Activated T-cell treated with anti-CD3 and anti-CD28 coated beads for 1 hour (primary cell): ENCODE results near the gene SCYGR4.

ENCODE experiments used
- DNase-seq: peaks from one replicate; pipeline ENCODE4 v3.0.0-alpha.2; 2020; ENCODE audit warnings: low read depth

Gene SCYGR4

DNA sequence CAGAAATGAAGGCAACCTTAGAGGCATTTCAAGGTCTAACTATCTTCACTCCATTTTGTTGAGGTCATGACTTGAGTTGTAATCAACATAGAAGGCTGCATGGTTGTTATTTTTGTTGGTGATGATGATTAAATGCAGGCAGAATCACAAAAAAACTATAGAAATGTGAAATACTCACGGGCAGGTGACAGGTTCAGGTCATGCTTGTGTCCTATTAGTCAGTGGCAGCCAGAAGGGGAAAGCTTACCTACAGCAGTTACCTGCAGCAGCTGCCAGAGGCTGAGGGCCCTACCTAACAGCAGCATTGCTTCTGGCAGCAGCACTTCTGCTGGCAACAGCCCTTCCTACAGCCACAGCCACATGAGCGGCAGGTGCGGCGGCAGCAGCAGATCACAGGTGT lies 3.1 kb upstream of the SCYGR4 start:
- DNase-seq = no peak

GRCh38 chr2:227614740-227615139 lies 2.6 kb upstream of the SCYGR4 start, which contains the start of gene SCYGR3:
Gene SCYGR3, minus strand, starts transcription at chr2:227614840. Its CDS starts 0 bp downstream, at chr2:227614840.
- no peak for DNase-seq

GRCh38 chr2:227615181-227615580 lies 2.1 kb upstream of the SCYGR4 start:
- no peak for DNase-seq

DNA sequence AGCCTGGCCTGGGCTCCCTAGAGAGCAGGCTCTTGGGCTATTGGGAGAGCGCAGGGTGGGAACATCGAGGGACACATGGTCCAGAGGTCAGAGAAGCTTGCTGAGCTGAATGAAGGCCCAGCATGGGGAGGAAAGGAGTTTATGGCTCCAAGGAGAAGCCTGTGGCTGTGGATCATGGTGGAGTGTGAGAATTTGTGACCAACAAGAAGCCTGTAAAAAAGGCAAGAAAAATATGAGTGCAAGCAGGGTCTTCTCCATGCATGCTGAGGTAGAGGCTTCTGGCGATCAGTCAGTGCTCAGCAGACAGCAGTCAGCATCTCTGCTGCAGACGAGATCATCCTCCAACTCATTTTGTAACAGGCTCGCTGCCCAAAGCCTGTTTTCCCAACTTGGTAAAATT lies 1.4 kb upstream of the SCYGR4 start:
- no peak for DNase-seq

GRCh38 chr2:227616631-227617030 lies 667 bp upstream of the SCYGR4 start:
- no peak for DNase-seq

- no peak for DNase-seq
Measured at GRCh38 chr2:227623226-227623625, 5.9 kb downstream of the SCYGR4 start.

DNA sequence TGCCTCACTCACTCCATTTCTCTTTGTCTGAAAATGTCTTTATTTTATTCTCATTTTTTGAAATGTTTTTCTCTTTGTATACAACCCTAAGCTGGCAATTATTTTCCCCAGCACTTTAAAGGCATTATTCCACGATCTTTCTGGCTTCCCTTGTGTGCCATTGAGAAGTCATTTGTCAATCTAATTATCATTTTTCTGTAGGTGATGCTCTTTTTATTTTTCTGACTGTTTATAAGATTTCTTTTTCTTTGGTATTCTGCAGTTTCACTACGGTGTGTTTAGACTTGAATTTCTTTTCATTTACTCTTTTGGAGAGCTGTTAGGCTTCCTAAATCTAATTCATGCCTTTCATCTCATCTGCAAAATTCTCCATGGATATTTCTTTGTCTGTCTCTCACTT lies 8.1 kb downstream of the SCYGR4 start:
- DNase-seq = no peak

GRCh38 chr2:227626580-227627151 lies 9.4 kb downstream of the SCYGR4 start:
- DNase-seq = no peak

DNA sequence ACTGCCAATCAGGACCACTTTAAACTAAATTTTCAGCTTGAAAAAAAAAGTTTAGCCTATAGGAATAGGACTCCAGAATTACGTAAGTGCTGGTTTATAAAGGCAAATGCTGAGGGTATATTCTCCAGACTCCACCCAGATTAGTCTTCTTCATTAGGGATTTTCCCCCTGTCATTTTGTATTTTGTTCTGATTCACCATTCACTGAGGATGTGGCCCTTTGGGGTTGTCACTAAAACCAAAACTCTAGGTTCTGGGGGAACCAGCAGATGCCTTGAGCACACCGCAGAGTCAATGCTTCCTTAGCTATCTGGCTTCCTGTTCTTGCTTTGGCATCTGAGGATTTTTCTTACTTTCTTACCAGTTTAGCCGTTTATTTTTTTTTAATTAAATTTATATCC lies 10.5 kb downstream of the SCYGR4 start:
- DNase-seq = no peak

DNA sequence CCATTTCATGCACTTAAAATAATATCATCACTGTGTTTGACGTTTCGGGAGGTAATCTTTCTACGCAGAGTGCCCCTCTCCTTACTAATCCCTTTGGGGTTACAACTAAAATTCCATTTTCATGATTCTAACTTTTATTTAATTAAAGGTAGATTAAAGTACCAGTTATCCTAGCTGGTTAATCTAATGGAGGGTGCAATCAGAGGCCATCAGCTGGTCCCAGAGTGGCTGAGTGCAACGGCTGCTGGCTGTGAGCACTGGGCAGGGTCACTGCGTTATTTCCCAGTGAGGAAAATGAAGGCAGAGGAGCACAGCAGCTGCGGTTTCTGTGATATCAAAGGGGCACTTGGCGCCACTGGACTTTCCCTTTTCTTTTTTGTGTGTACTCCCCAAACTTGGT lies 12.1 kb downstream of the SCYGR4 start:
- no peak for DNase-seq

DNA sequence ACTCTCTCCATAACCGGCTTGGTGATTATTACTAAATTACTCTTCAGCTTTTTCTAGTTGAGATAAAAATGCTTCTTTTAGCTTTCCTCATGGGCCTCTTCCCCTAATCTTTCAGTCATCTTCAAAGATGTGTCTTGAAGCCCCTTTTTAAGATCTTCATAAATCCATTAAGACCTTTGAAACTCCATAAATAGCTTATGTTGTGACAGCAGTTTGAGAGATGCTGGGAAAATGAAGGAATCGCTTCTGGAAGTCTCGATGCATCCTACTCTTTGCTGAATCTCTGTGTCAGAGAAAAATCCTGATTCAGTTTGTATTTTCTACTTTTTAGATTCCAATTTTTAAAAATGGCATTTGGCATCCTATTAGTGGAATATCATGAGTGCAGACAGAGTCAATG lies 13.0 kb downstream of the SCYGR4 start:
- DNase-seq = no peak

GRCh38 chr2:227632827-227633226 lies 15.5 kb downstream of the SCYGR4 start:
- no peak for DNase-seq

- DNase-seq = no peak
Measured at GRCh38 chr2:227634201-227634600, 16.9 kb downstream of the SCYGR4 start.

DNA sequence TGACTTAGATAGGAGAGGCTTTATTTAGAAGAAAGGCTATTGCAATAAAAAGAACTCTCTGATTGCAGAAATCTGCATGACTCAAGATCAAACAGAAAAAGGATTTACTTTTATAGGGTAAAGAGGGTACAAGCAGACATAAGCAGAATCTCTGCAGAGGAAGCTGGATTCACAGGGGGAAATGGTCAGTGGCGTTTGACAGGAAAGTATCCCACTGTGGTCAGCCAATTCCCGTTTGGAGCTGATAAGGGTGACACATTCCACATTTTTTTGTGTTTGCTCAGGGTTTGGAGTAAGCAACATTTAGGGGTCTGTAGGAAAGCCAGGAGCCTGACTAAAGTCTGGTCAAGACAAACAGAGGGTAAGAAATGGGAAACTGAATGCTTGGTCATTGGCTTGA lies 25.4 kb downstream of the SCYGR4 start:
- no peak for DNase-seq

DNA sequence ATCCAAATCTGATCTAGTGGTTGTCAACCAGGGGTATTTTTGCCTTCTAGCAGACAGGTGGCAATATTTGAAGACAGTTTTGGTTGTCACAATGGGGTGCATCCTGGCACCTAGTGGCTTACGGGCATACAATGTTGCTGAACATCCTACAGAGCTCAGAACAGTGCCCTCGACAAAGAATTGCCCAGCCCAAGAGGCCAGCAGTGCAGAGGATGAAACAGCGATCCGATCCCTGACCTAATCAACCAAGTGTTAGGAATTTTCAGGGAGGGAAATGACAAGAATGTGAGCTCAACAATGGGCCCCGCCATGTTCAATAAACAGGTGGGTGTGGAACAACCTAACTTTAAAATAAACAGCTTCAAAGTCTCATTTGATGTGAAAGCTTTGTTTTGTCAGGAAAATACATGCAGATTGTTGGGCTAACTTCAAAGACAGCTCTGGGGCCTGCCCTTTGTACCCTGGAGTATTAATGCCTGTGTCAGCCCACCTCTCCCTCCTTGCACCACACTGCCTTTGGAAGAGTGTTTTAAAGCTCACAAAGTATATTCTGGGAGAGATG lies 26.8 kb downstream of the SCYGR4 start:
- DNase-seq = no peak

DNA sequence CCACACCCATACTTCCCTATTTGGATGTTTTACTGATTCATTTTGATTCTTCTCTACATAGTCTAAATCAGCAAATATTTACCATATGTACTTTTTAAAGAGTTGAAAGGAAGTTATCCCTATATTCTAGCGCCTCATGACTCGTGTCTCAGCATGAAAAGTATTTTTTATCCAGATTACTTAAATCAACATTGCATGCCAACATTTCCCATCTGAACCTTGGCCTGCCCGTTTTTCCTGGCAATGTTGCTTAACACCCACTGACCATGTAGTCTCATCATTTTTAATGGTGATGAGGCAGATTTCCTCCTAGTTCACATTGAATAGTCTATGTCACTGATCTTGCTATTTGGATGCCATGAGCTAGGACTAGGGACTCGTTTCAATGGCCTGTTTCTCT lies 36.1 kb downstream of the SCYGR4 start:
- DNase-seq = no peak

GRCh38 chr2:227654426-227654825 lies 37.1 kb downstream of the SCYGR4 start:
- DNase-seq = no peak

- DNase-seq = no peak
Measured at GRCh38 chr2:227655454-227655853, 38.2 kb downstream of the SCYGR4 start.

DNA sequence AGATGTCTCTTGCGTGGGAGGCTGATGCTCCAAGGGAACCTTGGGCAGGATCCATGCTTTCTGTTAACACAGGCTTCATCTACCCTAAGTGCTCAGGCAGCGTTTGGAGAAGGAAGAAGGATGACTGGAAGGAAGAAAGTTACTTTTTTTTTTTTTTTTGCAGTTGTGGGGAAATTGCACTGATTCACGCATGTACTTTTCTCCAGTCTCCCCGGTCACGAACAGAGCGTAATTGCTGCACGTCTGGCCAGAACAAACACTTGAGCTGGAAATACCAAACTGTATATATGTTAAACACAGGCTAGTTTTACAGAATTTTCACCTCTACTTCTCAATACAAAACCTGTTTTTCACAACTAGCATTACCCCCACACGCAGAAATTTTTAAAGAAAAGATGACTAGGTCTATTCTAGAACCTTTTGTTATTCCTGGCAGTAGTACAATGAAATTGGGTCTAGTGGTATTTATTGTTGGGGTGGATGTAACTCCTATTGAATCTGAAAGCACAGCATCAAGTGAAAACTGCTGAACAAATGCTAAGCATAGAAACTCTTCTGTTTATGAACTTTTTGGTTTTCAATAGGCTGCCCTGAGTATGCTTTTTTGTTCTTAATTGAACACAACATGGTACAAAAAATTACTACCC lies 40.0 kb downstream of the SCYGR4 start:
- DNase-seq = no peak

GRCh38 chr2:227661025-227661649 lies 43.8 kb downstream of the SCYGR4 start:
- DNase-seq = no peak

- DNase-seq = no peak
Measured at GRCh38 chr2:227661827-227662226, 44.5 kb downstream of the SCYGR4 start.

- DNase-seq = no peak
Measured at GRCh38 chr2:227665189-227665940, 48.1 kb downstream of the SCYGR4 start.
